GM18502 (cell line): ENCODE results near the gene PLA2G2A.
"Not testable (repeated sequence)": the region's sequence is repeated elsewhere in the genome, so short reads cannot be mapped to it uniquely, and the experiment has no call there.

Source experiments
- ATAC-seq: cut with Tn5 transposase; IDR thresholded peaks from one replicate; pipeline ENCODE4 v1.9.1; 2021; ENCODE audit warnings: mild to moderate bottlenecking; ENCODE audit not compliant: unreplicated experiment, poor library complexity

The PLA2G2A gene

DNA sequence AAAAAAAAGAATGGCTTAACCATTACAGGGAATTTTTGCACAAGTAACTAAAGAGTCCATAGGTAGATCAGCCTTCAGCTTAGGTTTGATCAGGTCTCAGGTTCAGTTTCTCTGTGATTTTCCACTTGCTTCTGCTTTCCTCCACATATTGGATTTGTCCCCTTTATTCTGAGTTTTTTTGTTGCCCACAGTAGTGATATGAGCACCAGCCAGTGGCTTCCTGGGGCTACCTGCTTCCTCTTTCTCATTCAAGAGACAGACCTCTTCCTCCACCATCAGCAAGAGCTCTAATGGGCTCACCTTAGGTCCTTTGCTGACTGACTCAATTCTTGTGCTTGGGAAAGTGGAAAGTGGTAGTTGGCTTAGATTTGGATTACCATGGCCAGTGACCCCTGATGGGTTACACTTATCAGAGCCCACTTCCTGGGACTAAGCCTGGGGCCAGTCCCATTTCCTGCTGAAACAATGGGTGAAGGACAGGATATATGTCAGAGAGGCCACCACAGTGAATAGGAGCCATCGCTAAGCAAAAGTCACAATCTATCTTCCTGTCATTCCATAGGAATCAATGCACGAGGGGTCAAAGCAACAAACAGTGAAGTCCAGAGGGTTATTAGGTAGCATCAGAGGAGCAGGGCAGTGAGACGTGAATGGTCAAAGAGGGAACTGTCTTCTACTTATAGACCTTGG is 43.2 kb downstream of the PLA2G2A start:
- no peak for ATAC-seq

DNA sequence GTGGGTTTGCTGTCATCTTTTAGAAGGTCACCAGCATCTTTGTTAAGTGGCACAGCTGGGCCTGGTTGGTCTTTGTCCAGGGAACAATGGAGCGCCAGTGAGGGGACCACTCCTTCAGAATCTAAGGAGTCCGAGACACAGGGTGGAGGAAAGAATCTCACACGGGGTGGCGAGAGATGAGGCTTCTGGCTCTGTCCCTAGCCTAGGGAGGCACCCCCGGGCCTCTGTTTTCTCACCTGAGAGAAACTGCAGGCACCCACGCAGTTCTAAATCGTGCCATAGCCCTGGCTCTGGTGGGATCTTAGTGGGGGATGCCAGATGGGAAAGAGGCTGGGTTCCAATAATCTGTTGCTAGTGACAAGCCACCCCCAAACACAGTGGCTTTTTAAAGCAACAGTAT is 45.1 kb downstream of the PLA2G2A start:
- no peak for ATAC-seq

GRCh38 chr1:19932866-19933265 is 46.6 kb downstream of the PLA2G2A start:
- ATAC-seq, result no peak

- not testable (repeated sequence) for ATAC-seq
These were observed 52.3 kb downstream of the PLA2G2A start for GRCh38 chr1:19927130-19927421.

DNA sequence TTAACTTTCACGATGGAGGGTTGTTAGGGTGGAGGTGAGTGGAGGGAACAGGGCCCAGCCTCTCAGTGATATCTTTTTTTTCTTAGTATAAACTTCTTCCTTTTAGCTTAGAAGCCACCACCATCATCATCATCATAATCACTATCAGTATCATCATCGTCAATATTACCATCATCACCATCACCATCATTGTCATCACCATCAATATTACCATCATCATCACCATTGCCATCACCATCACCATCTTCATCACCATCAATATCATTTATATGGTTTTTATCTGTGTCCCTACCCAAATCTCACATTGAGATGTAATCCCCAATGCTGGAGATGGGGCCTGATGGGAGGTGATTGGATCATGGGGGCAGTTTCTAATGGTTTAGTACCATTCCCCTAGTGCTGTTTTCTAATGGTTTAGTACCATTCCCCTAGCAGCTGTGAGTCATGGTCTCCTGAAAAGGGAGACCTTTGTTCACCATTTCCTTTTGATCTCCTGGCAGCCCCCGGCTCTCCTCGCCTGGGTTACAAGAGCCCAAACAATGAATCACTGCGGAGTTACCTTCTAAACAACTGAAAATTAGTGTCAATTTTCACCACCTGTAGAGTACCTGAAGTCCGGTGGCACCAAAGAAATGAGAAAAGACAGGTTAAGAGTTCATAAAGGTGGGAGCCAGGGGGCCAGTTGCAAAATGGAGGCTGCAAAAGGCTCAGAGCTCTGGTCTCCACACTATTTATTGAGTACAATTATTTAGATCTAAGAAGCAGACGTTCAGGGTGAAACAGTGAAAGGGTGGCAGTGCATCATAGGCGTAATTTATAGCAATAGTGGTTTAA is 52.9 kb downstream of the PLA2G2A start:
- ATAC-seq, result no peak
